ENCODE data around the gene SEPTIN6.

SEPTIN6 gene

DNA sequence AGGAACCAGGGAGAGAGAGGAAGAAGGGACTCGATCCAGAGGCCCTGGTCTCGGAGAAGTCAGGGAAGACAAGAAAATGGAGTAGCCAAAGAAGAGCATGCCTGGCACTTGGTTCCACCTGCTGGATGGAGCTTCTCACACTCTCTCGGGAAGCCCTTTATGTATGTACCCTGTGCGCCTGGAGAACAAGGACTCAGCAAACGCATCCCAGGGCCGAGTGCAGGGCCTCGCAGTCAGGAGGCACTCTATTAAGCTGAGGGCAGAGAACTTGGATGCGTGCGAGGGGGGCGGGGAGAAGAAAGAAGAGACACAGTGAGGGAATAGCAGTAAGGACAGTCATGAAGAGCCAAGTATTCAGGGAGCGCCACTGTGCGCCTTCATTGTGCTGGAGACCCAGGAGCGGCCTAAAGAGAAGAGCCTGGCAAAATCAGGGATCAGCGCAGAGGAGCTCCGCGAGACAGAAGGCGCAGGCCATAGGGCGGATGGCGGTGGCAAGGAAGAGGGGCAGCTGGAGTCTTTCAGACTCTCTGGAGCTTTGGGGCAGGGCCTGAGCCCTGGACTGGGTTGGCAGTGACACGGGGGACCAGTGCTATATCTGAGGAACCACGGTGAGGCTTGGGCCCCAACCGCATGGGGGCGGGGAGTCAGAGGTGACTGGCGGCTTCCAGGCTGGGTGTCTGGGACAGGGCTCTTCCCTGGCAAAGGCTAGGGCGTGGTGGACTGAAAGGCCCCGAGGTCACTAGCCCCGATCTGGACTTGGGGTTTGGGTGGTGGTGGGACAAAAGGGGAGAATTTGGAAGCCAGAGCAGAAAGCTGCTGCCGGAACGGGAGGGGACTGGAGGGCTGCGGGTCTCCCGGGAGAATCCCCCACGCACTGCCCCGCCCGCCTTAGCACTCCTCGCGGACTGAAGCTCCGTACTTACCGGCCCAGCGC is 1.9 kb upstream of the SEPTIN6 start:
- no peaks in the 10 kb centered on the region for H3K27me3 ChIP-seq
- H3K36me3 ChIP-seq: no peaks in the 10 kb centered on the region; the same call in 1 of the 2 replicates
- H3K4me3 ChIP-seq (ENCODE audit: low read depth, low read length): no peak overlapping the region
- no peak for DNase-seq
- H3K9me3 ChIP-seq: no peaks in the 10 kb centered on the region
- TF ChIP-seq CTCF (IDR thresholded peaks at IDR 0.05; ENCODE audit: low read depth, low read length): 0 out of 2 replicates have a peak, but pooled peaks have one; percentile 4
- no peaks in the 10 kb centered on the region; the same call in 1 of the 2 replicates for H3K4me1 ChIP-seq

DNA sequence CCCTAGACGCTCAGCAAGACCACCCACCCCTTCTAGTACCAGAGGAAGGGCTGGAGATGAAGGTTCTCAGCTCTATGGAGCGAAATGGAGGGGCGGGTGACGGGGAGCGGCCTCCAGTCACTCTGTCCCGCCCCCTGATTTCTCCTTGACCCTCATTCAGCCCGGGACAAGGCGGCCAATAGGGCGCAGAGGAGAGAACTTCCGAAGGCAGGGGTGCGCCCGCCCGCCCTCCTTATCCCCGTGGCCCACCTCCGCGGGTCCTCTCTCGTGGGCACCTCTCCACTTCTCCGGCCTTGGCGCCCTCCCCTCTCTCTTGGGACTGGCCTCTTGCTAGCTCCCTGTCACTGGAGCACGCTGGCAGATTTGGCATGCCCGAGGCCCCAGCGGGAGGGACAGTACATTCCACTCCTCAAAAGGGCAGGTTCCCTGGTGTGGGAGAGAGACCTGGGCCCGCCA is 1.1 kb upstream of the SEPTIN6 start:
- Histone ChIP-seq H3K9me3 (no peaks in the 10 kb centered on the region), H3K27me3 (no peaks in the 10 kb centered on the region), H3K4me1 (no peaks in the 10 kb centered on the region; the same call in none of the 2 replicates), H3K4me3 (ENCODE audit: low read depth, low read length) (no peak overlapping the region), H3K36me3 (no peaks in the 10 kb centered on the region; the same call in 1 of the 2 replicates)
- TF ChIP-seq CTCF (IDR thresholded peaks at IDR 0.05; ENCODE audit: low read depth, low read length): no peak
- no peak for DNase-seq

DNA sequence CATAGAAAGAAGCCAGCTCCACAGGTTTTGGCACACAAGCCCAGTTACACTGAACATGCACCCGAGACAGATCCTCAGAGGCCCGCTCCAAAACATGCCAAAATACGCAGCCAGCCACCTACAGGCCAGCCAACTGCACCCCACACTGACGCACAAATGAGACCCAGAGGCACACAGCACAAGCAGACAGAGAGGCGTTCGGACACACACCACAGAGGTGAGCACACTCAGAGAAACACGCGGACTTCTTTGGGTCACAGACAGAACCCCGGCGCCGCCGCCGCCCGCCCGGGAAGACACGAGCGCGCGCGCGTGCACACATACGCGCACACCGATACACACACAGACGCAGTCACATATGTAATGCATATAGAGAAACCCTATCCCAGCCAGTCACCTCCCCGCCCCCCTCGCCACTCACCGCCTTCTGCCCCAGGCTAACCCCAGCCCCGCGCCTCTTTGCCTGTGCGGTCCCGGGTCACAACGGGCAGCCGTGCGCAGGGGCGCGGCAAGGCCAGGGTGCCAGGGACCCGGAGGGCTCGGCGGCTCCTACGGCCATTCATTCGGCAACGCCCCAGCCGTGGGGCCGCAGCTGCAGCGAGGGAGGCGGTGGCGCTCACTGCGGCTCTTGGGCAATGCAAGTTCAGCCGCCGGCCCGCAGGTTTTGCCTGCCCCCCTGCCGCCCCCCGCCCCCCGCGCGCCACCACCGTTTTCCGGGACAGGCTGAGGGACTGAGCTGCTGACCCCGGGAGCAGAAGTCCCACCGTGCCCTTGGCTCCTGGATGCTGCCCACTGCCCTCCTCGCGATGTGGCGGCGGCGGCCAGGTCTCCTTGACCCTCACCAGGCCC is 553 bp downstream of the SEPTIN6 start:
- Histone ChIP-seq H3K4me3 (ENCODE audit: low read depth, low read length) (peak overlapping the region; percentile 85), H3K36me3 (no peaks in the 10 kb centered on the region; the same call in 1 of the 2 replicates), H3K27me3 (no peaks in the 10 kb centered on the region), H3K9me3 (no peaks in the 10 kb centered on the region), H3K4me1 (peaks cover 7% of the 10 kb centered on the region)
- DNase-seq: peak; percentile 74
- TF ChIP-seq CTCF (IDR thresholded peaks at IDR 0.05; ENCODE audit: low read depth, low read length): peak; percentile 17; the same call in 1 of the 2 replicates

- Histone ChIP-seq H3K9me3 (no peaks in the 10 kb centered on the region), H3K27me3 (no peaks in the 10 kb centered on the region), H3K4me1 (peaks cover 7% of the 10 kb centered on the region), H3K36me3 (no peaks in the 10 kb centered on the region; the same call in 1 of the 2 replicates), H3K4me3 (ENCODE audit: low read depth, low read length) (peak overlapping the region; percentile 85)
- no peak for TF ChIP-seq CTCF (IDR thresholded peaks at IDR 0.05; ENCODE audit: low read depth, low read length)
- peak; percentile 75 for DNase-seq
Observed at GRCh38 chrX:119690921-119691716, 1.8 kb downstream of the SEPTIN6 start.

- no peak overlapping the region for H3K4me3 ChIP-seq (ENCODE audit: low read depth, low read length)
- no peaks in the 10 kb centered on the region for H3K9me3 ChIP-seq
- no peak for TF ChIP-seq CTCF (IDR thresholded peaks at IDR 0.05; ENCODE audit: low read depth, low read length)
- no peaks in the 10 kb centered on the region for H3K27me3 ChIP-seq
- no peaks in the 10 kb centered on the region; the same call in none of the 2 replicates for H3K36me3 ChIP-seq
- DNase-seq: no peak
- peaks cover 18% of the 10 kb centered on the region for H3K4me1 ChIP-seq
Observed at GRCh38 chrX:119688911-119689321, 4.1 kb downstream of the SEPTIN6 start.

All from BE2C (cell line).